Stimulated activated CD8-positive, alpha-beta memory T cell treated with anti-CD3 and anti-CD28 coated beads, Interleukin-4, amount 100 ng/mL, for 48 hours (primary cell): Measurements from ENCODE around the gene ZNF83.
"Not testable (repeated sequence)": the region's sequence is repeated elsewhere in the genome, so short reads cannot be mapped to it uniquely, and the experiment has no call there.

Experiments used
- DNase-seq: peaks from one replicate; pipeline ENCODE4 v3.0.0-alpha.2; 2020

The ZNF83 gene

GRCh38 chr19:52637718-52638585 lies at the start of gene ZNF83:
ZNF83 (minus strand) TSS chr19:52638355.
- peak; percentile 91 for DNase-seq

- DNase-seq: no peak
These were observed 49.5 kb upstream of the ZNF83 start for GRCh38 chr19:52687684-52688083.

DNA sequence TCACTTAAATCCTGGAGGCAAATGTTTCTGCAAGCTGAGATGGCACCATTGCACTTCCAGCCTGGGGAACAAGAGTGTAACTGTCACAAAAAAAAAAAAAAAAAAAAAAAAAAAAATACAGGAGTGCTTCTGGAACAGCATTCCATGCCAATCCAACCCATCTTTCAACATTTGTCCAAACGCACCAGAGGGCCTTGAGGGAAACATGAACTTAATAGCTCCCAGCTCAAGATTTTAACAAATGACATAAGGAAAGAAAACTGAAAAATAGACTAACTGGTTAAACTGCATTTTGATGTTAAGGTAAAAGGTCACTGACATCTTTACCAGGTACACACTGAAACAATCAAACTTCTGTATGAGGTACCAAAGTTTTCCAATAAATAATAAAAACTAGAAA lies 47.7 kb upstream of the ZNF83 start:
- DNase-seq: no peak

DNA sequence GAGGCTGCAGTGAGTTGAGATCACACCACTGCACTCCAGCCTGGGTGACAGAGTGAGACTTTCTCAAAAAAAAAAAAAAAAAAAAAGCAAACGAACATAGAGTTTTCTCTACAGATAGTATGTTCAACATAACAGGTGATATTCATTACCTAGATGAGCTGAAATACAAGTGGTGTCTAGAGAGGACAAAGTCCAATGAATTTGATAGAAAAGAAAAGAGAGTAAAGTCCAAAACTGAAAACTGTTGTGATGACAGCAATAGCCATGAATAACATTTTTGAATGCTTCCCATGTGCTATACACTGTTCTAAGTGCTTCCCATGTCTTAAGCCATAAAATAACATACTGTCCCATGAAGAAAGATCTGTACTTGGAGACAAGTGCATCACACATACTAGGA lies 43.1 kb upstream of the ZNF83 start:
- not testable (repeated sequence) for DNase-seq

DNA sequence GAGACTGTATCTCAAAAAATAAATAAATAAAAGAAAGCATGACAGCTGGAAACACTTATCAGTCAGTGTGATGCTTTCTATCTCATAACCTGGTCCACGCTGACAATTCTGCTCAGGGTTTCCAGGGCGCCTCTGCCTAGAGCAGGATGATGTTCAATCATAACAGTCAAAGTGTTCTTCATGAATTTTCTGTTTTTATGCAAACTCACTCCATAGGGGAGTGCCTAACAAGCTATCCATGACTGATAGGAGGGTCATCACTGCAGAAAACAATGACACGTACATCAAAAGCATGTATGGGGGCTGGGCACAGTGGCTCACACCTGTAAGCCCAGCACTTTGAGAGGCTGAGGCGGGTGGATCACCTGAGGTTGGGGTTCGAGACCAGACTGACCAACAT lies 41.4 kb upstream of the ZNF83 start:
- no peak for DNase-seq

DNA sequence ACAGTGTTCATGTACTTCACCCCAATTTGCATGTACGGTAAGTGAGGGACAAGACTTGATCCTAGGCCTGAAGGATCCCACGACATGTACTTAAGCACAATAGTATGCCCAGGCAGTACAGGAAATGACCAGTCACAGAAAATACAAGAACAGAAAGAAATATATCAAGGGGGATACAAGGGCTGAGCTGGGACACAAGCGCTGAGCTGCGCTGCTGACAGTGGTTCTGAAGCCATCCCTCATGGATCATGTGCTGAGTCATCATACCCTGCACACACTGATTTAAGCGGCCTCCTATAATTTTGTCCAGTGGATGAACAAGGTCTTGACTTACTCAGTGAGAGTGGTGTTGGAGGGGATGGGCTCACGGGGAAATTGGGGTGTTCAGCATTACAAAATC lies 37.1 kb upstream of the ZNF83 start:
- DNase-seq: not testable (repeated sequence)

- DNase-seq: no peak
These were observed 34.9 kb upstream of the ZNF83 start for GRCh38 chr19:52673014-52673413.

DNA sequence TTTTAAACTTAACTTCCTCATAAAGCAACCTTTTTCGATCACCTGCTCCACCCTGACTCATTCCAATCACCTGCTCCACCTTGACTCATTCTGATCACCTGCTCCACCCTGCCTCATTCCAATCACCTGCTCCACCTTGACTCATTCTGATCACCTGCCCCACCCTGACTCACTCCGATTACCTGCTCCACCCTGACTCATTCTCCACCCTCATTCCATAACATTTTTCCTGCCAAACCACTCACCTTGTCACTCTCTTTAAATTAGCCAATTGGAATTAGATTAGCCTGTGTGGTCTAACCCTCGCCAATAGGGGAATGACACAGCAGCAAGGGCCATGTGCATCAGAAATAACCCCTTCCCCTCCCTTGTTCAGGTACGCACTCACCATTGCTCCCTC lies 31.9 kb upstream of the ZNF83 start:
- DNase-seq: no peak

- DNase-seq: no peak
These were observed 31.4 kb upstream of the ZNF83 start for GRCh38 chr19:52669586-52669985.

GRCh38 chr19:52667972-52668371 lies 29.8 kb upstream of the ZNF83 start:
- DNase-seq: no peak

DNA sequence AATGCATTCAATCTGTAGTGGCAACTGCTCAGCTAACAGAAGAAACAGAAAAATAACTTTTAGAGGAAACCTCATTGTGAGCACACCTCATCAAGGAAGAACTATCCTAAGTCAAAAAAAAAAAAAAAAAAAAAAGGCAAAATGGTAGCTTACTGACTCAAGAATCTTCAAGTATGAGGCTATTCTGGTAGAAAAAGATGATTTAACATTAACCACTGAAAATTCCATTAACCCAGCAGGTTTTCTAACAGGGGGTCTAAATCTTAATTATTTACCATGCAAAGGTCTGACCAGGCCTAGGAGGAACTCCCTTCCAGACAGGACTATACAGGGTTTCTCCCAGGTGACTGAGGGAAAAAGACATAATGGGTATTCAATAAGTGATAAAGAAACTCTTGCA lies 28.4 kb upstream of the ZNF83 start:
- DNase-seq: no peak

- no peak for DNase-seq
These were observed 27.4 kb upstream of the ZNF83 start for GRCh38 chr19:52665529-52665928.

DNA sequence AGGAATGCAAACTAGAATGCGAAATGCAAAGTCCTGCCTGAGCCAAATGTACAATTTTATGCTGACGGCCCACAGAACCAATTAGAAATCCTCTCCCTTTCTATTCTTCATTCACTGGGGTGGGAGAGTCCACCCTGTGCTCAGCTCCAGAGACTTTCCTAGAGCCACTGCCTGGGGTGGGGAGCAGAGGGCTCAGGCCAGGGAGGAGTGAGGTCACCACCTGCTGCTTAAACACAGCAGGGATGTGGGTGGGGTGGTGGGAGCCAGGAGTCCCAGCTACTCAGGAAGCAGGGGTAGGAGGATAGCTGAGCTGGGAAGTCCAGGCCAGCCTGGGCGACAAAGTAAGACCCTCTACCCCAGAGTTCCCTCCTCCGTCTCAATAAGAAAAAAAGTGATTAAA lies 26.9 kb upstream of the ZNF83 start:
- no peak for DNase-seq

- no peak for DNase-seq
These were observed 26.3 kb upstream of the ZNF83 start for GRCh38 chr19:52664461-52664860.

DNA sequence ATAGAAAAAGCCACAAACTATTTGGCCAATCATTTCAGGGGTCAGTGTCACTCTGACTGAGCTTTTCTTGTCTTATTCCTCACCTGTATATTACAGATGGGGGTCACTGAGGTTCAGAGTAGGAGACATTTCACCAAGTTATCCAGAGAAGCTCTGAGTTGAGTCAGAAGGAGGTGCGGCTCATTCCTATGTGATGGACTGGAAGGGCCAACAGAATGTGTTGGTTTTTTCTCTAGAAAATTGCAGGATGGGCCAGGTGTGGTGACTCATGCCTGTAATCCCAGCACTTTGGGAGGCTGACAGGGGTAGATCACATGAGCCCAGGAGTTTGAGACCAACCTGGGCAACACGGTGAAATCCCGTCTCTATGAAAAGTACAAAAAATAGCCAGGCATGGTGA lies 24.5 kb upstream of the ZNF83 start:
- no peak for DNase-seq

GRCh38 chr19:52660981-52661380 lies 22.8 kb upstream of the ZNF83 start:
- DNase-seq: no peak

GRCh38 chr19:52659013-52659412 lies 20.9 kb upstream of the ZNF83 start:
- DNase-seq: no peak

DNA sequence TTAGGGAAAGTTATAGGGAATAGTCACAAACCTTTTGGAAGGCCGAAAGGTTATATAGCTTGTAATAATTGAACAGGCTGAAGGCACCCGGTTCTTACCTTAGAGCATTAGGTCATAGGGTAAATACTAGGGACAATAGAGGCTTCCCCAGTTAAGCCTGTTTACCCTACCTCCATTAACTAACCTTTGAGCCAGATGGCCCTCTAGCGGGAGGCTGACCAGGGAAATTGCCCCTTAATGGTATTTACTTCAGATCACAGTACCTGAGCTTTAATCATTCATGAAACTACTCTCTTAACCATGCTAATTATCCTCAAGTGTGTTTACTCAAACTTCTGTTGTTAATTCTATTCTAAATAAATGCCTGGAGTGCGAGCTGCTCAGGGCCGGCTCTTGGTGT lies 20.4 kb upstream of the ZNF83 start:
- DNase-seq: no peak

GRCh38 chr19:52653161-52653560 lies 15.0 kb upstream of the ZNF83 start:
- DNase-seq: no peak

DNA sequence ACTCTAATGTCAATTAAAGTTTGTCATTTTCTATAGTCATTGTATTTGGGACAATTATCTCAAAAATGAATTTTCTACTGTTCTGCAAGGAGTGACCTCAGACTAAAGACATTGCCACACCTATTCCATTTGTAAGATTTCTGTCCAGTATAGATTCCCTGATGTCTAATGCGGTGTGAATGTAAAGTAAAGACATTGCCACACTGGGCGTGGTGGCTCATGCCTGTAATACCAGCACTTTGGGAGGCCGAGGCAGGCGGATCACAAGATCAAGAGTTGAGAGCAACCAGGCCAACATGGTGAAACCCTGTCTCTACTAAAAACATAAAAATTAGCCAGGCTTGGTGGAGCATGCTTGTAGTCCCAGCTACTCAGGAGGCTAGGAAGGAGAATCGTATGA lies 13.8 kb upstream of the ZNF83 start:
- no peak for DNase-seq

- DNase-seq: no peak
These were observed 10.3 kb upstream of the ZNF83 start for GRCh38 chr19:52648336-52649016.

GRCh38 chr19:52646571-52647217 lies 8.5 kb upstream of the ZNF83 start:
- DNase-seq: no peak

GRCh38 chr19:52640916-52641315 lies 2.8 kb upstream of the ZNF83 start:
- no peak for DNase-seq

- no peak for DNase-seq
These were observed 1.8 kb upstream of the ZNF83 start for GRCh38 chr19:52639996-52640395.
